Stromal cell of bone marrow (primary cell): ENCODE results near the gene JAG2.

Source experiments
- DNase-seq: peaks from one replicate; pipeline ENCODE4 v3.0.0-alpha.2; 2012; ENCODE audit warnings: low read depth

The JAG2 gene

GRCh38 chr14:105151084-105151837, 17.3 kb downstream of the JAG2 start:
- DNase-seq, result no peak

GRCh38 chr14:105150368-105151083, 18.1 kb downstream of the JAG2 start:
- DNase-seq, result no peak

GRCh38 chr14:105150026-105150367, 18.6 kb downstream of the JAG2 start:
- DNase-seq, result no peak

GRCh38 chr14:105149146-105149781, 19.3 kb downstream of the JAG2 start:
- no peak for DNase-seq

GRCh38 chr14:105148604-105149145, 19.9 kb downstream of the JAG2 start:
- no peak for DNase-seq

- no peak for DNase-seq
These were observed 20.6 kb downstream of the JAG2 start for GRCh38 chr14:105147671-105148603.

- no peak for DNase-seq
These were observed 21.5 kb downstream of the JAG2 start for GRCh38 chr14:105146976-105147635.

GRCh38 chr14:105146181-105146975, 22.2 kb downstream of the JAG2 start:
- no peak for DNase-seq

GRCh38 chr14:105145381-105146180, 23.0 kb downstream of the JAG2 start:
- DNase-seq, result no peak

- DNase-seq, result no peak
These were observed 23.8 kb downstream of the JAG2 start for GRCh38 chr14:105144666-105145380.

- no peak for DNase-seq
These were observed 24.4 kb downstream of the JAG2 start for GRCh38 chr14:105144026-105144665.

GRCh38 chr14:105143451-105144025, 25.0 kb downstream of the JAG2 start:
- DNase-seq, result no peak

- DNase-seq, result no peak
These were observed 25.7 kb downstream of the JAG2 start for GRCh38 chr14:105142651-105143450.

GRCh38 chr14:105141486-105142281, 26.9 kb downstream of the JAG2 start:
- no peak for DNase-seq

- no peak for DNase-seq
These were observed 27.6 kb downstream of the JAG2 start for GRCh38 chr14:105141026-105141425.

GRCh38 chr14:105140581-105140980, 28.0 kb downstream of the JAG2 start:
- DNase-seq, result no peak
